Measurements from ENCODE around the gene FXYD2. TPM values are rescaled to one million over a fixed set of nuclear protein-coding genes. Genes with fewer than 3 reads are reported as not detected.
A peak's percentile ranks its signal among the peaks of the same experiment; 100 is the strongest.

Gene FXYD2
- total RNA-seq, 1 donor from 2014 or later, result 1.3 TPM

- intact Hi-C loops (cut with micrococcal nuclease), result loop anchor here (2.0 to 10.0 kb wide), 2 partner anchors 61 to 103 kb away; no protein-coding TSS in a partner anchor
- Histone ChIP-seq H3K27ac (replicated peaks) (peak overlapping the region; percentile 13), H3K4me3 (no peak overlapping the region), H3K36me3 (peaks cover 27% of the 10 kb centered on the region), H3K4me1 (peaks cover 24% of the 10 kb centered on the region), H3K9me3 (replicated peaks) (no peaks in the 10 kb centered on the region), H3K27me3 (ENCODE audit: low read depth) (peaks cover 7% of the 10 kb centered on the region)
- DNase-seq, result peak; percentile 85
- TF ChIP-seq, protein P1, sequence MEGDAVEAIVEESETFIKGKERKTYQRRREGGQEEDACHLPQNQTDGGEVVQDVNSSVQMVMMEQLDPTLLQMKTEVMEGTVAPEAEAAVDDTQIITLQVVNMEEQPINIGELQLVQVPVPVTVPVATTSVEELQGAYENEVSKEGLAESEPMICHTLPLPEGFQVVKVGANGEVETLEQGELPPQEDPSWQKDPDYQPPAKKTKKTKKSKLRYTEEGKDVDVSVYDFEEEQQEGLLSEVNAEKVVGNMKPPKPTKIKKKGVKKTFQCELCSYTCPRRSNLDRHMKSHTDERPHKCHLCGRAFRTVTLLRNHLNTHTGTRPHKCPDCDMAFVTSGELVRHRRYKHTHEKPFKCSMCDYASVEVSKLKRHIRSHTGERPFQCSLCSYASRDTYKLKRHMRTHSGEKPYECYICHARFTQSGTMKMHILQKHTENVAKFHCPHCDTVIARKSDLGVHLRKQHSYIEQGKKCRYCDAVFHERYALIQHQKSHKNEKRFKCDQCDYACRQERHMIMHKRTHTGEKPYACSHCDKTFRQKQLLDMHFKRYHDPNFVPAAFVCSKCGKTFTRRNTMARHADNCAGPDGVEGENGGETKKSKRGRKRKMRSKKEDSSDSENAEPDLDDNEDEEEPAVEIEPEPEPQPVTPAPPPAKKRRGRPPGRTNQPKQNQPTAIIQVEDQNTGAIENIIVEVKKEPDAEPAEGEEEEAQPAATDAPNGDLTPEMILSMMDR (IDR thresholded peaks at IDR 0.05; ENCODE audit: borderline replicate concordance), result peak; percentile 100
Measured at GRCh38 chr11:117843666-117844484, 19.3 kb upstream of the FXYD2 start.

- Histone ChIP-seq H3K27ac (replicated peaks) (peak overlapping the region; percentile 44), H3K27me3 (ENCODE audit: low read depth) (peaks cover 7% of the 10 kb centered on the region), H3K4me3 (no peak overlapping the region), H3K36me3 (peaks cover 39% of the 10 kb centered on the region), H3K9me3 (replicated peaks) (no peaks in the 10 kb centered on the region), H3K4me1 (peaks cover 24% of the 10 kb centered on the region)
- DNase-seq, result no peak
- TF ChIP-seq, protein P1 (IDR thresholded peaks at IDR 0.05; ENCODE audit: borderline replicate concordance), result no peak
- intact Hi-C loops (cut with micrococcal nuclease), result loop anchor here (10.0 kb wide), 1 partner anchor 62 kb away; no protein-coding TSS in a partner anchor
Measured at GRCh38 chr11:117842131-117842941, 17.8 kb upstream of the FXYD2 start.

DNA sequence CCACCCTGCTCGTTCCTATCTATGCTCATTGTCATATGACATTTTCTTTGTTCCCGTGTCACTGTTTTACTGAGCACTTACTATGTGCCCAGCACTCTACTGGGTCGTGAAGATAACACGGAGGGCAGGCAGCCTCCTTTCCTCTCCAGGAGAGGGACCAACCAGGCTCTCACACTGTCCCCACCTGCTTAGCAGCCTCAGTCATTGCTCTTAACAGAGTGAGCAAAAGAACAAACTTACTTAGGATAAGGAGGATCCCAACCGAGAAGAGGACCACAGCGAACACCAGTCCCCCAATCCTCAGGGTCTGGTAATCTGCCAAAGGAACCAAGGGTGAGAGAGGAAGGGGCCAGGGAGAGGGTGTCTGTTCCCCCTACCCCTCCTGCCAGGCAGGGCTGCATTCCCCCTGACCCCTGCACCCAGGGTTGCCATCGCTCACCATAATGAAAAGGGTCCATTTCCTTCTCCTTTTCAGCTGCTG, 17.0 kb upstream of the FXYD2 start:
- H3K36me3 ChIP-seq, result peaks cover 43% of the 10 kb centered on the region
- TF ChIP-seq, protein P1 (IDR thresholded peaks at IDR 0.05; ENCODE audit: borderline replicate concordance), result no peak
- no peaks in the 10 kb centered on the region for H3K9me3 ChIP-seq (replicated peaks)
- intact Hi-C loops (cut with micrococcal nuclease), result loop anchor here (10.0 kb wide), 1 partner anchor 63 kb away; no protein-coding TSS in a partner anchor
- no peak overlapping the region for H3K4me3 ChIP-seq
- H3K4me1 ChIP-seq, result peaks cover 24% of the 10 kb centered on the region
- H3K27me3 ChIP-seq (ENCODE audit: low read depth), result peaks cover 7% of the 10 kb centered on the region
- no peak for DNase-seq
- H3K27ac ChIP-seq (replicated peaks), result peak overlapping the region; percentile 44

- intact Hi-C loops (cut with micrococcal nuclease), result loop anchor here (10.0 kb wide), 1 partner anchor 64 kb away; no protein-coding TSS in a partner anchor
- peaks cover 24% of the 10 kb centered on the region for H3K4me1 ChIP-seq
- H3K9me3 ChIP-seq (replicated peaks), result no peaks in the 10 kb centered on the region
- DNase-seq, result peak; percentile 3
- peaks cover 43% of the 10 kb centered on the region for H3K36me3 ChIP-seq
- H3K27ac ChIP-seq (replicated peaks), result no peak overlapping the region
- TF ChIP-seq, protein P1 (IDR thresholded peaks at IDR 0.05; ENCODE audit: borderline replicate concordance), result no peak
- H3K27me3 ChIP-seq (ENCODE audit: low read depth), result peaks cover 7% of the 10 kb centered on the region
- no peak overlapping the region for H3K4me3 ChIP-seq
Measured at GRCh38 chr11:117840881-117841550, 16.5 kb upstream of the FXYD2 start.

Data from left ventricle myocardium inferior (tissue), 1 donor.